DOHH2 (cell line): ENCODE results near the gene INO80.

Experiments used
- CTCF ChIP-seq: fragments of 200-600 bp; sonication (generic); IDR thresholded peaks from one replicate; pipeline ENCODE4 v1.5.1; 2014; ENCODE audit warnings: antibody characterized with exemption, mild to moderate bottlenecking, low read depth, low read length; ENCODE audit not compliant: poor library complexity, severe bottlenecking
- EZH2phosphoT487 ChIP-seq: fragments of 200-600 bp; sonication (generic); IDR thresholded peaks from 2 replicates; pipeline ENCODE4 v1.6.1; 2017; ENCODE audit warnings: borderline replicate concordance, mild to moderate bottlenecking, antibody characterized with exemption, low read length, moderate library complexity, mixed read lengths

GRCh38 chr15:41105348-41106334, 10.4 kb downstream of the INO80 start:
- TF ChIP-seq CTCF: no peak
- TF ChIP-seq EZH2phosphoT487: no peak
